ENCODE measurements around the gene WDR74. TPM values are rescaled to one million over a fixed set of nuclear protein-coding genes. Genes with fewer than 3 reads are reported as not detected.

WDR74 gene
- total and polyA plus RNA-seq, 8 donors = 18.4 to 59.5 (median 30.7) TPM

DNA sequence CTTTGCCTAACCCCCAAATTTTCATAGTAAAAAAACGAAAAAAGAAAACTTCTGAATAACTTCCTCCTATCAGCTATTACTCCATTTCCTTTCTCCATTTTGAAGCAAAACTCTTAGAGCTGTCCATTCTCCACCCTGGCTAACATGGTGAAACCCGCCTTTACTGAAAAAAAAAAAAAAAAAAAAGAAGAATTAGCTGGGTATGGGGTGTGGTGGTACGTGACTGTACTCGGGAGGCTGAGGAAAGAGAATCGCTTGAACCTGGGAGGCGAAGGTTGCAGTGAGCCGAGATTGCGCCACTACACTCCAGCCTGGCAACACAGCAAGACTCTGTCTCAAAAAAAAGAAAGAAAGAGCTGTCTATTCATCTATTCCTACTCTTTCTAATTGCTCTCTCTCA, 22.8 kb downstream of the WDR74 start:
- WGBS, 2 donors = 87 to 92% methylated on average over 8 of the region's 8 CpGs
- H3K27ac ChIP-seq = peak overlapping the region in 1 of 4 donors; percentile 33
- FAIRE-seq = no peak

GRCh38 chr11:62811659-62812058, 27.7 kb downstream of the WDR74 start:
- ATAC-seq = no peak
- Histone ChIP-seq H3K27ac (no peak overlapping the region), H3K9me3 (no peaks in the 10 kb centered on the region), H3K4me1 (no peaks in the 10 kb centered on the region), H3K27me3 (no peaks in the 10 kb centered on the region), H3K36me3 (peaks cover 0 to 8% (median 5%) of the 10 kb centered on the region in 3 donors), H3K4me3 (no peak overlapping the region)
- 82 to 91% methylated on average over 2 of the region's 2 CpGs for WGBS, 2 donors
- TF ChIP-seq CTCF (IDR thresholded peaks at IDR 0.05) = no peak
- intact Hi-C loops (cut with DNase I) = no loop called here
- no peak for FAIRE-seq
- DNase-seq = no peak

More for the DNA sequence above, 22.8 kb downstream of the WDR74 start:
- no peaks in the 10 kb centered on the region for H3K9me3 ChIP-seq
- intact Hi-C loops (cut with DNase I) = no loop called here
- DNase-seq (peak in 1 of 6 donors; percentile 6), ATAC-seq (no peak)
- no peaks in the 10 kb centered on the region for H3K4me1 ChIP-seq
- no peak for TF ChIP-seq CTCF (IDR thresholded peaks at IDR 0.05)
- H3K36me3 ChIP-seq = peaks cover 4 to 45% (median 19%) of the 10 kb centered on the region in 3 donors
- H3K4me3 ChIP-seq = no peak overlapping the region
- no peaks in the 10 kb centered on the region for H3K27me3 ChIP-seq

- no peak overlapping the region for H3K4me3 ChIP-seq
- H3K27me3 ChIP-seq = no peaks in the 10 kb centered on the region
- H3K27ac ChIP-seq = no peak overlapping the region
- intact Hi-C loops (cut with DNase I) = no loop called here
- TF ChIP-seq CTCF (IDR thresholded peaks at IDR 0.05) = no peak
- H3K4me1 ChIP-seq = peaks cover 0 to 5% (median 0%) of the 10 kb centered on the region in 3 donors
- no peaks in the 10 kb centered on the region for H3K9me3 ChIP-seq
- H3K36me3 ChIP-seq = peaks cover 0 to 2% (median under 1%) of the 10 kb centered on the region in 3 donors
- ATAC-seq = no peak
- no peak for DNase-seq
- 39 to 48% methylated on average over 1 of the region's 1 CpG for WGBS, 2 donors
- FAIRE-seq = no peak
Observed at GRCh38 chr11:62810748-62811147, 28.6 kb downstream of the WDR74 start.

GRCh38 chr11:62806611-62807121, 32.7 kb downstream of the WDR74 start:
- WGBS, 2 donors = 64 to 69% methylated on average over 5 of the region's 5 CpGs
- Histone ChIP-seq H3K9me3 (no peaks in the 10 kb centered on the region), H3K27ac (peak overlapping the region in 1 of 4 donors; percentile 51), H3K4me1 (peaks cover 0 to 19% (median 0%) of the 10 kb centered on the region in 3 donors), H3K4me3 (no peak overlapping the region), H3K36me3 (peaks cover 0 to 6% (median 5%) of the 10 kb centered on the region in 3 donors), H3K27me3 (no peaks in the 10 kb centered on the region)
- ATAC-seq = peak in 1 of 4 donors; percentile 18
- DNase-seq = peak in 1 of 6 donors; percentile 15
- FAIRE-seq = no peak
- intact Hi-C loops (cut with DNase I) = no loop called here
- TF ChIP-seq CTCF (IDR thresholded peaks at IDR 0.05) = no peak

GRCh38 chr11:62805961-62806441, 33.4 kb downstream of the WDR74 start:
- peak in 3 of 4 donors; percentile 0 to 4 (median 1) for ATAC-seq
- 17 to 19% methylated on average over 12 of the region's 12 CpGs for WGBS, 2 donors

More at GRCh38 chr11:62805961-62806441, 33.4 kb downstream of the WDR74 start:
- H3K36me3 ChIP-seq = peaks cover under 1 to 12% (median 11%) of the 10 kb centered on the region in 3 donors
- H3K27me3 ChIP-seq = no peaks in the 10 kb centered on the region
- no peak for TF ChIP-seq CTCF (IDR thresholded peaks at IDR 0.05)
- H3K9me3 ChIP-seq = no peaks in the 10 kb centered on the region
- DNase-seq (peak in 2 of 6 donors; percentile 11 to 19), FAIRE-seq (no peak)
- intact Hi-C loops (cut with DNase I) = no loop called here
- H3K4me1 ChIP-seq = peaks cover 0 to 19% (median 0%) of the 10 kb centered on the region in 3 donors
- H3K4me3 ChIP-seq = peak overlapping the region; percentile 73 to 94 (median 86)
- peak overlapping the region in 3 of 4 donors; percentile 38 to 89 (median 51) for H3K27ac ChIP-seq

Measured in pancreas (tissue), 10 donors.